Vagina (tissue), 2 donors: ENCODE results near the gene NTM. TPM values are rescaled to one million over a fixed set of nuclear protein-coding genes. Genes with fewer than 3 reads are reported as not detected.

Source experiments
- DNase-seq, 2 donors: peaks; one replicate each; pipeline ENCODE4 v3.0.0-alpha.2; 2017; ENCODE audit errors: extremely low spot score in 2 of 2
- H3K27ac ChIP-seq: fragments of 200-600 bp; sonication (generic); one replicate; pipeline ENCODE4 v1.5.1; 2019
- H3K27me3 ChIP-seq: fragments of 200-600 bp; sonication (generic); one replicate; pipeline ENCODE4 v1.5.1; 2019
- H3K36me3 ChIP-seq, 2 donors: fragments of 200-600 bp; sonication (generic); one replicate each; pipeline ENCODE4 v1.5.1; 2017 to 2019
- H3K4me1 ChIP-seq: fragments of 200-600 bp; sonication (generic); one replicate; pipeline ENCODE4 v1.5.1; 2019
- H3K4me3 ChIP-seq, 2 donors: fragments of 200-600 bp; sonication (generic); 1 replicate in 1 of 2; 2 replicates in 1 of 2; pipeline ENCODE4 v1.5.1; 2016 to 2019
- H3K9me3 ChIP-seq: fragments of 200-600 bp; sonication (generic); one replicate; pipeline ENCODE4 v1.5.1; 2019
- CTCF ChIP-seq, 3 experiments: fragments of 450-650 bp in 2 of 3; fragments of 200-600 bp in 1 of 3; sonication (generic) in 1 of 3; IDR thresholded peaks; one replicate each; pipeline ENCODE4 v1.5.1; 2017 to 2019; ENCODE audit warnings: antibody characterized with exemption in 3 of 3, mild to moderate bottlenecking in 2 of 3, moderate library complexity in 2 of 3
- POLR2A ChIP-seq, 2 donors: fragments of 450-650 bp; IDR thresholded peaks; one replicate each; pipeline ENCODE4 v1.6.1; 2017; ENCODE audit warnings: antibody characterized with exemption in 2 of 2, mild to moderate bottlenecking in 2 of 2, moderate library complexity in 2 of 2
- POLR2AphosphoS5 ChIP-seq, 2 donors: sonication (generic); formaldehyde crosslinking; IDR thresholded peaks; one replicate each; pipeline ENCODE4 v1.9.0; 2017; ENCODE audit warnings: antibody characterized with exemption in 2 of 2, mild to moderate bottlenecking in 2 of 2, low read depth in 1 of 2; ENCODE audit not compliant: insufficient read depth in 1 of 2
- intact Hi-C: fragments of 100-400 bp; cut with DNase I; formaldehyde crosslinking; loops from one replicate; pipeline ENCODE4 v1.15.1; 2023
- total RNA-seq: library from RNA; depleted of rRNA; stranded (reverse); fragments of >200 nt; gene quantifications from one replicate; pipeline ENCODE4 v1.2.3, GENCODE V29; 2016

NTM gene
- total RNA-seq, 1 donor from 2014 or later: 4.2 TPM

DNA sequence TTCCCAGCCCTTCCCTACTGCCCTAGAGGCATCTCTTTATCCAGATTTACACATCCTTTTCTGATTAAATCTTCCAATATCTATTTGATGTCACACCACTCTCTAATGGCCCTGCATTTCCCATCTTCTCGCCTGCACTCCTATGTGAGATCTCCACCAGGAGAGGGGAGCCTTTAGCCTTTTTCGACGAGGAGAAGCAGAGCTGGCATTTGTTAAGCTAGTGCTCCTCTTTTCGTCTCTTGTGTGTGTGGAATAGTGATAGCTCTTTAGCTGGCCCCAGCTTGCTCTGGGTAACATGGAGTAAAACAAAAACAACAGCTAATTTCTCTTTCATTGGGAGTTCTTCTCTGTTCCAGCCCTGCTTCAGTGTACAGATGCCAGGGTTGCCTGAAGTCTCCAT lies 536.5 kb downstream of the NTM start:
- H3K9me3 ChIP-seq: no peaks in the 10 kb centered on the region
- H3K27ac ChIP-seq: no peak overlapping the region
- intact Hi-C loops: no loop called here
- no peak overlapping the region for H3K4me3 ChIP-seq
- H3K4me1 ChIP-seq: peaks cover 5% of the 10 kb centered on the region
- no peaks in the 10 kb centered on the region for H3K36me3 ChIP-seq
- DNase-seq: no peak
- H3K27me3 ChIP-seq: no peaks in the 10 kb centered on the region
- TF ChIP-seq CTCF (IDR thresholded peaks at IDR 0.05) (no peak), POLR2AphosphoS5 (IDR thresholded peaks at IDR 0.05; ENCODE audit: insufficient read depth in 1 of 2, low read depth in 1 of 2) (no peak), POLR2A (IDR thresholded peaks at IDR 0.05) (no peak)

GRCh38 chr11:131907371-131907770 lies 537.0 kb downstream of the NTM start:
- Histone ChIP-seq H3K4me3 (no peak overlapping the region), H3K27ac (no peak overlapping the region), H3K27me3 (no peaks in the 10 kb centered on the region), H3K4me1 (peaks cover 5% of the 10 kb centered on the region), H3K36me3 (no peaks in the 10 kb centered on the region), H3K9me3 (no peaks in the 10 kb centered on the region)
- TF ChIP-seq POLR2AphosphoS5 (IDR thresholded peaks at IDR 0.05; ENCODE audit: insufficient read depth in 1 of 2, low read depth in 1 of 2) (no peak), CTCF (IDR thresholded peaks at IDR 0.05) (no peak), POLR2A (IDR thresholded peaks at IDR 0.05) (no peak)
- intact Hi-C loops: no loop called here
- no peak for DNase-seq

DNA sequence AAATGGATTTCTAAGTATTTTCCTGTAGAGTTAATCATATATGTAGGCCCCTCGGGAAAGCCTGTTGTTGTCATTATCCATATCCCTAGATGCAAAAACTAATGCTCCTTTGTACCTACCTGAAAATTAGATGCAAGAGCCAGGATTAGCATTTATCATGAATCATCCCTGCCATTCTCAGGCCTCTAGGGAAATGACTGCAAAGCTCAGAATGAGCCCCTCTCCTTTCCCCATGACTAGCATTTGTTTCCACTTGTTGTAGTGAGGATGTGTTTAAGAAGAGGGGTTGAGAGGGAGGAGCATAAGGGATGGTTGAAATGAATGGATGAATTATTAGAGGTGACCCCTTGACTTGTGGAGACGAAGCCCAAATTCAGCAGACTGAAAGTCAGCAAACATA lies 537.9 kb downstream of the NTM start:
- intact Hi-C loops: no loop called here
- no peaks in the 10 kb centered on the region for H3K27me3 ChIP-seq
- TF ChIP-seq CTCF (IDR thresholded peaks at IDR 0.05) (no peak), POLR2AphosphoS5 (IDR thresholded peaks at IDR 0.05; ENCODE audit: insufficient read depth in 1 of 2, low read depth in 1 of 2) (no peak), POLR2A (IDR thresholded peaks at IDR 0.05) (no peak)
- DNase-seq: no peak
- H3K27ac ChIP-seq: no peak overlapping the region
- no peak overlapping the region for H3K4me3 ChIP-seq
- H3K9me3 ChIP-seq: no peaks in the 10 kb centered on the region
- peaks cover 5% of the 10 kb centered on the region for H3K4me1 ChIP-seq
- H3K36me3 ChIP-seq: no peaks in the 10 kb centered on the region

- Histone ChIP-seq H3K4me1 (peaks cover 5% of the 10 kb centered on the region), H3K36me3 (no peaks in the 10 kb centered on the region), H3K27me3 (no peaks in the 10 kb centered on the region), H3K9me3 (no peaks in the 10 kb centered on the region), H3K4me3 (no peak overlapping the region), H3K27ac (no peak overlapping the region)
- TF ChIP-seq CTCF (IDR thresholded peaks at IDR 0.05) (no peak), POLR2A (IDR thresholded peaks at IDR 0.05) (no peak), POLR2AphosphoS5 (IDR thresholded peaks at IDR 0.05; ENCODE audit: insufficient read depth in 1 of 2, low read depth in 1 of 2) (no peak)
- intact Hi-C loops: no loop called here
- DNase-seq: no peak
Measured at GRCh38 chr11:131909426-131910177, 539.2 kb downstream of the NTM start.

DNA sequence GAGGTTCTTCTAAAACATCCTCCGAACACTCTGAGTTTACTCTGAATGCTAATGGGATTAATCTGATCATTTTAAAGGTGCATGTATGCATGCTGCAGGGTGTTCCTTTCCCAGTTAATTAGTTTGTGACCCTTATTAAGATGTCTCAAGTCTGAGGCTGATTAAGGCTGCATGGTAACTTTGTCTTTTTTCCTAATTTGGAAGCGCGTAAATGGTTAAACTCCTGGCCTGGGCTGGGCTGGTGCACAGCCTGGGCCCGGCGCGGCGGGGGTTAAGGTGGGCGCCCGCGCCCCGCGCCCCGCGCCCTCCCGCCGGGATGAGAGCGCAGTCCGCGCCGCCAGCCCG lies 539.7 kb downstream of the NTM start:
- intact Hi-C loops: no loop called here
- no peak for DNase-seq
- H3K9me3 ChIP-seq: no peaks in the 10 kb centered on the region
- no peak overlapping the region for H3K27ac ChIP-seq
- peak overlapping the region; percentile 26 to 35 for H3K4me3 ChIP-seq
- H3K4me1 ChIP-seq: peaks cover 5% of the 10 kb centered on the region
- H3K36me3 ChIP-seq: no peaks in the 10 kb centered on the region
- no peaks in the 10 kb centered on the region for H3K27me3 ChIP-seq
- no peak for TF ChIP-seq CTCF (IDR thresholded peaks at IDR 0.05)
- TF ChIP-seq POLR2AphosphoS5 (IDR thresholded peaks at IDR 0.05; ENCODE audit: insufficient read depth in 1 of 2, low read depth in 1 of 2): no peak
- no peak for TF ChIP-seq POLR2A (IDR thresholded peaks at IDR 0.05)
